Kidney (tissue), 14 donors: ENCODE data around the gene C12orf75. TPM values are rescaled to one million over a fixed set of nuclear protein-coding genes. Genes with fewer than 3 reads are reported as not detected.
A peak's percentile ranks its signal among the peaks of the same experiment; 100 is the strongest.
"Not testable (repeated sequence)": the region's sequence is repeated elsewhere in the genome, so short reads cannot be mapped to it uniquely, and the experiment has no call there.

Source experiments
- DNase-seq, 5 donors: peaks; one replicate each; pipeline ENCODE4 v3.0.0-alpha.2; 2013 to 2020
- FAIRE-seq: peaks from 2 replicates; lab custom pipeline; 2012; peaks lifted over from hg19 to GRCh38; lab: Jason Lieb, UNC
- H3K27ac ChIP-seq, 2 donors: one replicate each; pipeline ENCODE4 v1.7.0; 2013; ENCODE audit warnings: low read depth in 2 of 2, low read length in 2 of 2, inconsistent platforms in 1 of 2
- H3K27me3 ChIP-seq: one replicate; pipeline ENCODE4 v1.7.1; 2013; ENCODE audit warnings: low read length, inconsistent platforms; ENCODE audit not compliant: control insufficient read depth, insufficient read depth
- H3K36me3 ChIP-seq, 3 donors: one replicate each; pipeline versions ENCODE4 v1.7.0 to v1.7.1; 2013; ENCODE audit warnings: low read length in 3 of 3, control low read depth in 1 of 3, inconsistent platforms in 1 of 3; ENCODE audit not compliant: insufficient read depth in 3 of 3, control insufficient read depth in 2 of 3
- H3K4me1 ChIP-seq, 3 donors: one replicate each; pipeline versions ENCODE4 v1.7.0 to v1.7.1; 2013; ENCODE audit warnings: low read length in 3 of 3, inconsistent platforms in 1 of 3, low read depth in 1 of 3; ENCODE audit not compliant: control insufficient read depth in 2 of 3, insufficient read depth in 2 of 3
- H3K4me3 ChIP-seq, 3 donors: one replicate each; pipeline versions ENCODE4 v1.7.0 to v1.8.1; 2013; ENCODE audit warnings: low read length in 3 of 3, control low read depth in 1 of 3, inconsistent platforms in 1 of 3
- H3K9ac ChIP-seq, 3 donors: one replicate each; pipeline versions ENCODE4 v1.7.0 to v1.7.1; 2013; ENCODE audit warnings: low read length in 3 of 3, control low read depth in 1 of 3, inconsistent platforms in 1 of 3
- H3K9me3 ChIP-seq, 3 donors: one replicate each; pipeline versions ENCODE4 v1.7.0 to v1.7.1; 2013; ENCODE audit warnings: low read length in 3 of 3, control low read depth in 1 of 3, inconsistent platforms in 1 of 3; ENCODE audit not compliant: control insufficient read depth in 2 of 3, insufficient read depth in 1 of 3
- CTCF ChIP-seq: IDR thresholded peaks from 3 replicates; pipeline ENCODE4 v1.5.1; 2012; ENCODE audit warnings: mild to moderate bottlenecking, moderate library complexity, borderline replicate concordance; ENCODE audit not compliant: insufficient read depth; ENCODE audit errors: extremely low read depth
- intact Hi-C: fragments of 100-400 bp; cut with DNase I; formaldehyde crosslinking; loops from one replicate; pipeline ENCODE4 v1.11.1; 2022
- polyA plus RNA-seq: library from polyadenylated mRNA; stranded (reverse); fragments of 350-450 nt; fragmentation: Illumina TruSeq; extraction: RNeasy Lipid Tissue Mini Kit (QIAGEN cat#74804); gene quantifications from one replicate; pipeline ENCODE4 v1.2.3, GENCODE V29; 2014; ENCODE audit warnings: low read depth, low replicate concordance; ENCODE audit not compliant: insufficient read depth
- total RNA-seq: library from RNA; stranded (reverse); fragmentation: NEBNext Ultra II Directional; extraction: Animal tissue kit (Norgen Biotek cat#: 25700); gene quantifications from one replicate; pipeline ENCODE4 v1.2.1, GENCODE V29; 2021
- donor health status: control.
- donor health status: control.
- donor health status: control.
- donor health status: control.
- donor health status: control.
- donor health status: DM: yes; HTN: yes; CAD: no.
- donor health status: Normal renal cell carcinoma (clear cell type).

The C12orf75 gene
- total and polyA plus RNA-seq, 2 donors from 2014 or later: 107 to 127 TPM

- no peak for DNase-seq
- Histone ChIP-seq H3K27ac (no peak overlapping the region), H3K4me3 (no peak overlapping the region), H3K9ac (no peak overlapping the region), H3K36me3 (no peaks in the 10 kb centered on the region), H3K4me1 (peaks cover 0 to 7% (median 2%) of the 10 kb centered on the region in 3 donors), H3K27me3 (no peaks in the 10 kb centered on the region), H3K9me3 (peaks cover 0 to 5% (median 0%) of the 10 kb centered on the region in 3 donors)
- FAIRE-seq: no peak
- intact Hi-C loops: no loop called here
- TF ChIP-seq CTCF: no peak
Measured at GRCh38 chr12:105336411-105336810, 5.9 kb downstream of the C12orf75 start.

- H3K27me3 ChIP-seq: no peaks in the 10 kb centered on the region
- H3K4me3 ChIP-seq: no peak overlapping the region
- H3K4me1 ChIP-seq: peaks cover 0 to 7% (median 0%) of the 10 kb centered on the region in 3 donors
- no peak overlapping the region for H3K9ac ChIP-seq
- no peak for TF ChIP-seq CTCF
- H3K9me3 ChIP-seq: peaks cover 0 to 5% (median 0%) of the 10 kb centered on the region in 3 donors
- intact Hi-C loops: no loop called here
- no peaks in the 10 kb centered on the region for H3K36me3 ChIP-seq
- no peak for DNase-seq
- H3K27ac ChIP-seq: no peak overlapping the region
- no peak for FAIRE-seq
Measured at GRCh38 chr12:105337391-105337790, 6.9 kb downstream of the C12orf75 start.

DNA sequence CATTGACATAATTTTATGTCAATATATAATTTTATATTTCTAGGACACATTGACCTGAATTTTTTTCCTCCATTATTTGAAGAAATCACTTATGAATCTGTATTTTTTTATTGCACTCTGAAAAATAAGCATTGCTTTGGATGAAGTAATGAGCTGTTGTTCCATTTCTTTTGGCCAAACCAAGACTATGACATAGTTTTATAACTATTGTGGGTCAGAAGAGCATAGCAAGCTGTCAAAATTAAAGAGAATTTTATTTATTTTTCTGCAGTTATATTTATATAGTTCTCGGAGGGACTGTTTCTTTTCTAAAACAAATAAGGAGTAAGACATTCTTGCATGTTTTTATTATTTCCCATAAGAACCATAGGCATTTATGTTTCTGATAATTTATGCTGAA is 8.5 kb downstream of the C12orf75 start:
- Histone ChIP-seq H3K27ac (no peak overlapping the region), H3K36me3 (no peaks in the 10 kb centered on the region), H3K9ac (no peak overlapping the region), H3K4me1 (peaks cover 0 to 7% (median 0%) of the 10 kb centered on the region in 3 donors), H3K27me3 (no peaks in the 10 kb centered on the region), H3K9me3 (peaks cover 0 to 5% (median 0%) of the 10 kb centered on the region in 3 donors), H3K4me3 (no peak overlapping the region)
- no peak for FAIRE-seq
- intact Hi-C loops: no loop called here
- no peak for TF ChIP-seq CTCF
- DNase-seq: peak in 1 of 5 donors; percentile 56

DNA sequence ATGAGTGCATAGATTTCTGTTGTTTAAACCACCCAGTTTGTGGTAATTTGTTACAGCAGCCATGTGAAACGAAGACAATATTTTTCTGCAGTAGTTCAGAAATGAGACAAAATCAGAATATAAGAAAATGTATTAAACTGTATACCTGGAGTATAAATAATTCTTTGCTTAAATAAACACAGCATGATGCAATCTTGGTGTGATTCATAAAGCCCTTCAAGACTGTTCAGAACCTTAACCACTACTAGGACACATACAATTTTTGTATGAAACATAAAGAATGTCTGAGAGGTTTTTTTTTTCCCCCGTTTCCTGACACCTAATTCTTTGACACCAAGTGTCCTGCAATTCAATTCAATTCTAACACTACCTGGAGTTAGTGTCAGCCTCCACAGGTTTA is 10.5 kb downstream of the C12orf75 start:
- H3K4me1 ChIP-seq: no peaks in the 10 kb centered on the region
- H3K9ac ChIP-seq: no peak overlapping the region
- no peak overlapping the region for H3K27ac ChIP-seq
- no peak for TF ChIP-seq CTCF
- DNase-seq (no peak), FAIRE-seq (no peak)
- intact Hi-C loops: no loop called here
- H3K27me3 ChIP-seq: no peaks in the 10 kb centered on the region
- H3K36me3 ChIP-seq: no peaks in the 10 kb centered on the region
- peaks cover 0 to 5% (median 0%) of the 10 kb centered on the region in 3 donors for H3K9me3 ChIP-seq
- H3K4me3 ChIP-seq: no peak overlapping the region

DNA sequence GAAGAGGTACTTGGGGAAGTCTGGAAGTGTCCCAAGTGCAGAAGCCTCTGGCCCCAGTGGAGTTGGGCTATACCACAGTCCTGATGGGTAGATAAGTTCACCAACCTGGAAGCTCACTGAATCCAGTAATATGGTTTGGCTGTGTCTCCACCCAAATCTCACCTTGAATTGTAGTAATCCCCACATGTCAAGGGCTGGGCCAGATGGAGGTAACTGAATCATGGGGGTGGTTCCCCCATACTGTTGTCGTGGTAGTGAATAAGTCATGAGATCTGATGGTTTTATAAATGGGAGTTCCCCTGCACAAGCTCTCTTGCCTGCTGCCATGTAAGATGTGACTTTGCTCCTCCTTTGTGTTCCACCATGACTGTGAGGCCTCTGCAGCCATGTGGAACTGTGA is 11.1 kb downstream of the C12orf75 start:
- H3K9me3 ChIP-seq, H3K4me3 ChIP-seq, H3K9ac ChIP-seq, H3K27me3 ChIP-seq, intact Hi-C loops, H3K27ac ChIP-seq, FAIRE-seq, DNase-seq, H3K36me3 ChIP-seq, H3K4me1 ChIP-seq: not testable (repeated sequence)
